Right renal cortex interstitium (tissue), 3 donors: Measurements from ENCODE around the gene ATP6V1C2. TPM values are rescaled to one million over a fixed set of nuclear protein-coding genes. Genes with fewer than 3 reads are reported as not detected.
"Not testable (repeated sequence)": the region's sequence is repeated elsewhere in the genome, so short reads cannot be mapped to it uniquely, and the experiment has no call there.

Experiments
- DNase-seq, 3 donors: peaks; one replicate each; pipeline ENCODE4 v3.0.0-alpha.2; 2013; ENCODE audit warnings: low read depth in 3 of 3, low spot score in 2 of 3
- polyA plus RNA-seq, 3 donors: library from polyadenylated mRNA; unstranded; fragments of 120-200 nt; gene quantifications; one replicate each; pipeline ENCODE4 v1.2.1, GENCODE V29; 2013; ENCODE audit not compliant: insufficient read length in 3 of 3

ATP6V1C2 gene
- polyA plus RNA-seq, 3 donors = 5.9 to 7.3 (median 6.0) TPM

- no peak for DNase-seq
Measured at GRCh38 chr2:10765461-10765860, 44.0 kb downstream of the ATP6V1C2 start.

- DNase-seq = no peak
Measured at GRCh38 chr2:10765914-10766313, 44.5 kb downstream of the ATP6V1C2 start.

GRCh38 chr2:10768063-10768507, 46.7 kb downstream of the ATP6V1C2 start:
- no peak for DNase-seq

GRCh38 chr2:10770956-10771750, 49.7 kb downstream of the ATP6V1C2 start:
- no peak for DNase-seq

- DNase-seq = no peak
Measured at GRCh38 chr2:10771786-10772185, 50.4 kb downstream of the ATP6V1C2 start.

- DNase-seq = no peak
Measured at GRCh38 chr2:10772201-10772867, 50.9 kb downstream of the ATP6V1C2 start.

- DNase-seq = no peak
Measured at GRCh38 chr2:10772868-10773215, 51.4 kb downstream of the ATP6V1C2 start.

- no peak for DNase-seq
Measured at GRCh38 chr2:10773821-10774341, 52.5 kb downstream of the ATP6V1C2 start.

GRCh38 chr2:10774394-10774793, 53.0 kb downstream of the ATP6V1C2 start:
- no peak for DNase-seq

- no peak for DNase-seq
Measured at GRCh38 chr2:10775021-10775780, 53.8 kb downstream of the ATP6V1C2 start.

- DNase-seq = no peak
Measured at GRCh38 chr2:10775831-10776230, 54.4 kb downstream of the ATP6V1C2 start.

GRCh38 chr2:10776231-10776977, 55.0 kb downstream of the ATP6V1C2 start:
- no peak for DNase-seq

GRCh38 chr2:10777111-10777841, 55.8 kb downstream of the ATP6V1C2 start:
- no peak for DNase-seq

GRCh38 chr2:10777842-10778723, 56.7 kb downstream of the ATP6V1C2 start:
- no peak for DNase-seq

GRCh38 chr2:10778724-10779115, 57.3 kb downstream of the ATP6V1C2 start:
- no peak for DNase-seq

- no peak for DNase-seq
Measured at GRCh38 chr2:10779776-10780490, 58.5 kb downstream of the ATP6V1C2 start.

- no peak for DNase-seq
Measured at GRCh38 chr2:10780491-10780820, 59.0 kb downstream of the ATP6V1C2 start.

- DNase-seq = not testable (repeated sequence)
Measured at GRCh38 chr2:10780821-10781220, 59.4 kb downstream of the ATP6V1C2 start.
